Vagina (tissue), 2 donors: ENCODE results near the gene ERCC6L2.

Source experiments
- POLR2A ChIP-seq, 2 donors: fragments of 450-650 bp; IDR thresholded peaks; one replicate each; pipeline ENCODE4 v1.6.1; 2017; ENCODE audit warnings: antibody characterized with exemption in 2 of 2, mild to moderate bottlenecking in 2 of 2, moderate library complexity in 2 of 2
- TF ChIP-seq, protein P1 (sequence below), 3 experiments: fragments of 450-650 bp in 2 of 3; fragments of 200-600 bp in 1 of 3; sonication (generic) in 1 of 3; IDR thresholded peaks; one replicate each; pipeline ENCODE4 v1.5.1; 2017 to 2019; ENCODE audit warnings: antibody characterized with exemption in 3 of 3, mild to moderate bottlenecking in 2 of 3, moderate library complexity in 2 of 3

DNA sequence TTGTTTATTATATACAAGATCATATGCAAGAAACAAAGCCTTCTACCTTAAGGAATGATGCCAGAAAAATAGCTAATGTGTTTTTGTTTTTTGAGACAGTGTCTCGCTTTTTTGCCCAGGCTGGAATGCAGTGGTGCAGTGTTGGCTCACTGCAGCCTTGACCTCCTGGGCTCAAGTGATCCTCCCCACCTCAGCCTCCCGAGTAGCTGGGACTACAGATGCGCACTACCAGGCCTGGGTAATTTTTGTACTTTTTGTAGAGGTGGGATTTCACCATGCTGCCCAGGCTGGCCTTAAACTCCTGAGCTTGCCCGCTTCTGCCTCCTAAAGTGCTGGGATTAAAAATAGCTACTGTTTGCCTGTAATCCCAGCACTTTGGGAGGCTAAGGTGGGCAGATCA, 15.1 kb downstream of the ERCC6L2 start:
- TF ChIP-seq, protein P1, sequence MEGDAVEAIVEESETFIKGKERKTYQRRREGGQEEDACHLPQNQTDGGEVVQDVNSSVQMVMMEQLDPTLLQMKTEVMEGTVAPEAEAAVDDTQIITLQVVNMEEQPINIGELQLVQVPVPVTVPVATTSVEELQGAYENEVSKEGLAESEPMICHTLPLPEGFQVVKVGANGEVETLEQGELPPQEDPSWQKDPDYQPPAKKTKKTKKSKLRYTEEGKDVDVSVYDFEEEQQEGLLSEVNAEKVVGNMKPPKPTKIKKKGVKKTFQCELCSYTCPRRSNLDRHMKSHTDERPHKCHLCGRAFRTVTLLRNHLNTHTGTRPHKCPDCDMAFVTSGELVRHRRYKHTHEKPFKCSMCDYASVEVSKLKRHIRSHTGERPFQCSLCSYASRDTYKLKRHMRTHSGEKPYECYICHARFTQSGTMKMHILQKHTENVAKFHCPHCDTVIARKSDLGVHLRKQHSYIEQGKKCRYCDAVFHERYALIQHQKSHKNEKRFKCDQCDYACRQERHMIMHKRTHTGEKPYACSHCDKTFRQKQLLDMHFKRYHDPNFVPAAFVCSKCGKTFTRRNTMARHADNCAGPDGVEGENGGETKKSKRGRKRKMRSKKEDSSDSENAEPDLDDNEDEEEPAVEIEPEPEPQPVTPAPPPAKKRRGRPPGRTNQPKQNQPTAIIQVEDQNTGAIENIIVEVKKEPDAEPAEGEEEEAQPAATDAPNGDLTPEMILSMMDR (IDR thresholded peaks at IDR 0.05): no peak
- no peak for TF ChIP-seq POLR2A (IDR thresholded peaks at IDR 0.05)
